ENCODE measurements around the gene BIRC7. TPM values are rescaled to one million over a fixed set of nuclear protein-coding genes. Genes with fewer than 3 reads are reported as not detected.

BIRC7 gene
- total and polyA plus RNA-seq, 2 donors (not counting 3 experiments of a cell fraction or from before 2014, with no cell fraction given) = not detected

- DNase-seq (ENCODE audit: low read depth, low spot score) (peak; percentile 86), FAIRE-seq (peak; percentile 91)
- Histone ChIP-seq H3K9me3 (replicated peaks; ENCODE audit: control insufficient read depth, insufficient read depth, low read length) (no peaks in the 10 kb centered on the region), H3K4me2 (ENCODE audit: insufficient read depth, low read length) (peak within 1 kb of the TSS; percentile 84), H3K4me1 (ENCODE audit: control insufficient read depth, extremely low read depth, insufficient read depth, low read length) (peaks cover 6% of the 10 kb centered on the region), H3K27me3 (ENCODE audit: control insufficient read depth in 2 of 2, insufficient read depth in 2 of 2, low read length in 2 of 2) (no peaks in the 10 kb centered on the region), H4K20me1 (replicated peaks; ENCODE audit: control insufficient read depth, extremely low read depth, insufficient read depth, low read length) (no peaks in the 10 kb centered on the region), H3K4me3 (replicated peaks in 1 of 3; ENCODE audit: insufficient read depth in 1 of 3, low read depth in 1 of 3, low read length in 3 of 3) (peak within 1 kb of the TSS; percentile 82 to 89 (median 87)), H3K79me2 (ENCODE audit: control insufficient read depth, insufficient read depth, low read length) (peaks cover 44% of the 10 kb centered on the region), H3K27ac (ENCODE audit: insufficient read depth, low read depth, low read length) (peak within 1 kb of the TSS; percentile 64), H2AFZ (ENCODE audit: low read depth, low read length) (peak within 1 kb of the TSS; percentile 28), H3K9me1 (replicated peaks; ENCODE audit: control insufficient read depth, extremely low read depth, insufficient read depth, low read length) (no peaks in the 10 kb centered on the region), H3K36me3 (ENCODE audit: control insufficient read depth in 2 of 2, extremely low read depth in 1 of 2, insufficient read depth in 2 of 2, low read length in 2 of 2) (peaks cover 0 to 15% of the 10 kb centered on the region in 2 experiments), H3K9ac (replicated peaks; ENCODE audit: extremely low read depth, insufficient read depth, low read length) (peak within 1 kb of the TSS; percentile 91)
- POLR2A ChIA-PET = interaction anchor here (0.6 to 1.1 kb wide), 2 partner anchors 12 to 568 kb away, joined by 3 to 4 read pairs; no protein-coding TSS in a partner anchor
- CTCF ChIA-PET = interaction anchor here (0.7 to 3.5 kb wide), 7 partner anchors 11 to 224 kb away, joined by 3 to 25 read pairs (median 4); no protein-coding TSS in a partner anchor
- BruUV-seq (replicated peaks) = no TSS peak
- TF ChIP-seq JUN (IDR thresholded peaks at IDR 0.05; ENCODE audit: borderline replicate concordance, insufficient read depth, insufficient read length, low read depth) (no peak), EZH2 (IDR thresholded peaks at IDR 0.05; ENCODE audit: borderline replicate concordance, low read depth, low read length, severe bottlenecking) (no peak), MYC (IDR thresholded peaks at IDR 0.05; ENCODE audit: low read depth, low read length) (no peak), POLR2A (IDR thresholded peaks at IDR 0.05; ENCODE audit: low read depth, low read length) (peak; percentile 79), MAX (IDR thresholded peaks at IDR 0.05; ENCODE audit: insufficient read depth, insufficient read length) (no peak), FOS (IDR thresholded peaks at IDR 0.05; ENCODE audit: borderline replicate concordance, insufficient read depth, low read length) (no peak), POLR2AphosphoS5 (IDR thresholded peaks at IDR 0.05; ENCODE audit: insufficient read depth, low read depth, low read length) (peak; percentile 92)
- dilution Hi-C loops (cut with MboI; ENCODE audit: extremely low pct_ligation_motif_present, low sequenced_read_pairs) (no loop called here), intact Hi-C loops (cut with micrococcal nuclease) (loop anchor here (5.0 kb wide), 1 partner anchor 35 kb away; the partner anchor contains the start of gene BIRC7)
These were observed 36.7 kb downstream of the BIRC7 start, which contains the start of gene ARFGAP1 for GRCh38 chr20:63272105-63273058. Gene ARFGAP1 (plus strand): TSS chr20:63272813. CDS start chr20:63275581, 2,768 bp downstream.

Measured in endothelial cell of umbilical vein (primary cell).